ENCODE data around the gene MTA1.

GRCh38 chr14:105461903-105462302 is 42.3 kb downstream of the MTA1 start:
- TF ChIP-seq CTCF (IDR thresholded peaks at IDR 0.05; ENCODE audit: low read length): no peak
- TF ChIP-seq EZH2 (IDR thresholded peaks at IDR 0.05; ENCODE audit: borderline replicate concordance, low read length): no peak
